Measurements from ENCODE around the gene NMB. TPM values are rescaled to one million over a fixed set of nuclear protein-coding genes. Genes with fewer than 3 reads are reported as not detected.

Gene NMB
- total RNA-seq, 1 experiment from 2014 or later: 11.5 TPM

DNA sequence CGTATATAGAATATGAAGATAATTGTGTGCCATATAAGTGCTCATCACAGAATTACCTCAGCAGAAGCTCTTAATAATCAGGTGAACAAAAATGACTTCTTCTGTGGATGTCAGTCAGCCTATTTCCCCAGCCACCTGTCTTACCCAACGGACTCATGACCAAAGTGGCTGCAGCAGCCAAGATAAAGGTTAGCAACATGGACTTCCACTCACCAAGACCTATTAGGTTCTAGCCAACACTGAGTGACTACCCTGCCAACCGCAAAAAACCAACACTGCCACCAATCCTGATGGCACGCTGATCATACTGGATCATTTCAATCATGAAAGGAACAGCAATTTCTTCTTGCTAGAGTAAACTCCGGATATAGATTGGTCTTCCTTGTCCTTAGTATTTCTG lies 45.8 kb upstream of the NMB start:
- no peaks in the 10 kb centered on the region for H3K27me3 ChIP-seq (ENCODE audit: insufficient read depth, low read length)
- H3K4me1 ChIP-seq (ENCODE audit: insufficient read depth, low read length): no peaks in the 10 kb centered on the region
- H3K79me2 ChIP-seq (ENCODE audit: insufficient read depth, low read length): peaks cover 24% of the 10 kb centered on the region; the same call in 1 of the 2 replicates
- no CpG with 5 or more reads among the region's 5 CpGs for WGBS (ENCODE audit: extremely low coverage, insufficient read length, low lambda C conversion rate)
- H3K4me2 ChIP-seq (ENCODE audit: insufficient read depth, insufficient read length, low read length): no peak overlapping the region
- DNase-seq: no peak
- H4K91ac ChIP-seq (ENCODE audit: insufficient read length, low read depth, low read length): no peak overlapping the region
- Mint-ChIP-seq H3K4me1 (peaks cover 0 to 2% of the 10 kb centered on the region in 2 experiments; a peak in 1 of 4 replicates), H3K27ac (no peak overlapping the region), H3K27me3 (ENCODE audit: low read depth) (no peaks in the 10 kb centered on the region), H3K9me3 (no peaks in the 10 kb centered on the region), H3K4me3 (no peak overlapping the region), H3K36me3 (ENCODE audit: insufficient read depth in 1 of 3, low read depth in 3 of 3) (peaks cover 0 to 16% (median 4%) of the 10 kb centered on the region in 3 experiments; a peak in 3 of 7 replicates)
- no peak overlapping the region for H3K4ac ChIP-seq (ENCODE audit: low read depth, low read length)
- no peak overlapping the region for H3T11ph ChIP-seq (ENCODE audit: low read length)
- peaks cover 22% of the 10 kb centered on the region for H3K79me1 ChIP-seq (ENCODE audit: insufficient read depth, low read depth, low read length, poor library complexity, severe bottlenecking)
- no peak overlapping the region for H4K5ac ChIP-seq (ENCODE audit: insufficient read length, low read depth, low read length)
- H2BK15ac ChIP-seq (ENCODE audit: low read depth, low read length): no peak overlapping the region
- H2BK20ac ChIP-seq (ENCODE audit: low read depth, low read length, poor library complexity, severe bottlenecking): no peak overlapping the region
- H4K8ac ChIP-seq (replicated peaks; ENCODE audit: insufficient read length, low read depth, low read length): no peak overlapping the region
- no peak overlapping the region for H2BK120ac ChIP-seq (ENCODE audit: low read depth, low read length, poor library complexity, severe bottlenecking)
- H3K56ac ChIP-seq (ENCODE audit: insufficient read length, low read depth, low read length): no peak overlapping the region
- no peak overlapping the region for H3K18ac ChIP-seq (ENCODE audit: insufficient read length, low read depth, low read length)
- H3K9me3 ChIP-seq (ENCODE audit: control insufficient read depth, low read depth, low read length): no peaks in the 10 kb centered on the region
- TF ChIP-seq CTCF (conservative IDR thresholded peaks at IDR 0.05): no peak
- no peak overlapping the region for H3K9ac ChIP-seq (ENCODE audit: extremely low read depth, insufficient read length, low read length)
- no peak overlapping the region for H2AFZ ChIP-seq (ENCODE audit: low read length)
- no peak overlapping the region for H2BK12ac ChIP-seq (ENCODE audit: insufficient read length, low read depth, low read length)
- no peak overlapping the region for H3K14ac ChIP-seq (ENCODE audit: insufficient read depth, low read length)
- no peak overlapping the region for H2AK5ac ChIP-seq (ENCODE audit: insufficient read length, low read length)
- H2BK5ac ChIP-seq (ENCODE audit: insufficient read length, low read length): no peak overlapping the region
- no peaks in the 10 kb centered on the region for H3K23me2 ChIP-seq (ENCODE audit: insufficient read length, low read depth, low read length, poor library complexity, severe bottlenecking)
- H4K20me1 ChIP-seq (ENCODE audit: control insufficient read depth, insufficient read depth, insufficient read length): no peaks in the 10 kb centered on the region
- no peak overlapping the region for H3K27ac ChIP-seq (ENCODE audit: insufficient read length, low read depth, low read length)
- no peak overlapping the region for H3K23ac ChIP-seq (ENCODE audit: insufficient read length, low read depth, low read length)

All from H9 (cell line).